Thyroid gland (tissue), 4 donors: ENCODE data around the gene ZNF518B. TPM values are rescaled to one million over a fixed set of nuclear protein-coding genes. Genes with fewer than 3 reads are reported as not detected.

Experiments
- DNase-seq, 2 donors: peaks; one replicate each; pipeline ENCODE4 v3.0.0-alpha.2; 2019
- H3K27ac ChIP-seq, 3 donors: fragments of 200-600 bp; sonication (generic); 1 replicate in 2 of 3; 2 replicates in 1 of 3; pipeline ENCODE4 v1.5.1; 2016 to 2019; ENCODE audit warnings: mild to moderate bottlenecking in 1 of 3, moderate library complexity in 1 of 3
- H3K27me3 ChIP-seq: fragments of 200-600 bp; sonication (generic); one replicate; pipeline ENCODE4 v1.5.1; 2019
- H3K36me3 ChIP-seq, 2 donors: fragments of 200-600 bp; sonication (generic); one replicate each; pipeline ENCODE4 v1.5.1; 2016 to 2019
- H3K4me1 ChIP-seq, 2 donors: fragments of 200-600 bp; sonication (generic); one replicate each; pipeline ENCODE4 v1.5.1; 2017 to 2019
- H3K4me3 ChIP-seq, 3 donors: fragments of 200-600 bp; sonication (generic); replicated peaks in 1 of 3; 1 replicate in 2 of 3; 2 replicates in 1 of 3; pipeline ENCODE4 v1.5.1; 2016; ENCODE audit warnings: mild to moderate bottlenecking in 1 of 3
- H3K9me3 ChIP-seq: fragments of 200-600 bp; sonication (generic); one replicate; pipeline ENCODE4 v1.5.1; 2017
- POLR2A ChIP-seq, 2 donors: fragments of 450-650 bp; IDR thresholded peaks; one replicate each; pipeline ENCODE4 v1.6.1; 2017; ENCODE audit warnings: antibody characterized with exemption in 2 of 2, mild to moderate bottlenecking in 2 of 2, moderate library complexity in 1 of 2
- WGBS, 2 donors: methylation state at CpG; one replicate each; pipeline ENCODE4 v1.1.5; 2017; 5-methylcytosine and 5-hydroxymethylcytosine counted together
- intact Hi-C: fragments of 100-400 bp; cut with DNase I; formaldehyde crosslinking; loops from one replicate; pipeline ENCODE4 v1.15.1; 2023
- total RNA-seq, 4 donors: library from RNA; depleted of rRNA; stranded (reverse); fragments of >200 nt; gene quantifications; one replicate each; pipeline ENCODE4 v1.2.3, GENCODE V29; 2016
- TF ChIP-seq, protein P1 (sequence below), 6 experiments: fragments of 200-600 bp in 3 of 6; fragments of 450-650 bp in 3 of 6; sonication (generic) in 3 of 6; IDR thresholded peaks; one replicate each; pipeline ENCODE4 v1.5.1; 2016 to 2019; ENCODE audit warnings: antibody characterized with exemption in 6 of 6, mild to moderate bottlenecking in 2 of 6, inconsistent platforms in 1 of 6, moderate library complexity in 1 of 6

ZNF518B gene, protein sequence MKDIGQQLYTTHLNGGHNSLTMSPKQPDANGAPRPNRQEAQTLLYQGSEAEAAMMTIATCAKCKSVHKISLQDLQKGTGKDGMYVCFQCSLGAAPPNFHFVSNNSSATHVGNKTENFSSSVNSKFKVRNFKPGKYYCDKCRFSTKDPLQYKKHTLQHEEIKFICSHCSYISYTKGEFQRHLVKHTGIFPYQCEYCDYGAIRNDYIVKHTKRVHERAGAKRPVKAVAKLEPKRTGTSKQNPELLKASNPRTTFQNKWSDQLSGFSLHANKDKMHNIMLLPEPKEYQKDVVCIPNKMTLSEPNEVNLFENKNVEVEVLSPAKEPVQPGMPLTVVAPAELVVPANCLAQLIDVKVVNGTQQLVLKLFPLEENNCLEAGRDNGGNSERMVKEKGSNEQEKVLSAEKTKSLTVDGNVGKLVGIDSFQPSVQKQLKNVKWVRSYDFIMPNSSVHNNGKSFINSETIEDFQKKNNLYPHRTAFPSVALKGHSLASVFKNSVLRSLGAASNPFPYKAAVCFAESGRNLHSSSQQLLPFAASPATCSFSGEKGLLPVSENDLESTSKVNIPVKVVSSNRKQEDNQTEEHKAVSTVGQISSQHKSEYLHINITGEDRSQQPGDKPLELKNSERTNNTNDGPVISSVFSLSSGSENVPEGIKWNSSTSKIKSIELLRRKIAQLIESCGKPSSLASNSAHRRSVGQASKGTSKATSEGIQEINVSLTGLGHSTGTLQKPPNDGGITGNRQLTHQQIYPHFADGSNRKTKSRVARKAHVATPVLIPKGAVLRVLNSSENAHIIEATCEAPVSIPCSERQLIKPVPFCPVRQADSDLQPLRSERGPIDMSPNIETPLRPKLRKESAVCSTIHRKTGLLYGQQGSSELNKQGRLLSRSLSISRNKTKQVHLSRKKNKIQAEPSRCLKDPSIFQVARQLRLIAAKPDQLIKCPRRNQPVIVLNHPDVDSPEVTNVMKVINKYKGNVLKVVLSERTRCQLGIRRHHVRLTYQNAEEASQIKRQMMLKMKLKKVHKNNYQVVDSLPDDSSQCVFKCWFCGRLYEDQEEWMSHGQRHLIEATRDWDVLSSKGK
- 10 to 100 TPM; 23.5 to 86.9 (median 32.5) TPM for total RNA-seq

DNA sequence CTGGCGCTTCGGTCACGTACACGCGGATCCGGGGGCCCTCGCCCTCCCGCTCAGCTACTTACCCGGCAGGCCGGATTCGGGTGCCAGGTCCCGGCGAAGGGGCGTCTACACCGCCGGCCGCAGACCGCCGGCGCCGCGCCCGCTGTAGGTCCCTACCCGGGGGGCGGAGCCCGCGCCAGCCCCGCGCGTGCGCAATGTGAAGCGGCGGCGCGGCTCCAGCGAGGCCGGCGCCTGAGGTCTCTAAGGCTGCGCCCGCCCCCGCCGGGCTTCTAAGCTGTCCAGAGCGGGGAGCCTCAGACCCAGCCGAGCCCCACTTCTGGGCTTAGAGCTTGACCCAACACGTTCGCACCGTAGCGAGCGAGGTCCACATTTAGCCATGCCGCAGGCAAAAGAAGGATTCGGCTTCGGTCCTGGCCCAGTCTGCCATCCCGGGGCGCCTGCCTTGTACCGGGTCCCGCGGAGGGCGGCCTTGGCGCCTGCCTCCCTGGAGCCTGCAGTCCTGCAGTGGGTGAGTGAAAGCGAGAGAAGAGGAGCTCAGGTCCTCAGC, at the start of gene ZNF518B:
Gene ZNF518B (minus strand): TSS at position 172 of the 547 bp plus-strand sequence. CDS start 11,098 bp downstream, outside the sequence.
- H3K4me1 ChIP-seq, result peaks cover 8 to 12% of the 10 kb centered on the region in 2 donors
- peak within 1 kb of the TSS in 1 of 3 donors; percentile 52 for H3K27ac ChIP-seq
- TF ChIP-seq, protein P1, sequence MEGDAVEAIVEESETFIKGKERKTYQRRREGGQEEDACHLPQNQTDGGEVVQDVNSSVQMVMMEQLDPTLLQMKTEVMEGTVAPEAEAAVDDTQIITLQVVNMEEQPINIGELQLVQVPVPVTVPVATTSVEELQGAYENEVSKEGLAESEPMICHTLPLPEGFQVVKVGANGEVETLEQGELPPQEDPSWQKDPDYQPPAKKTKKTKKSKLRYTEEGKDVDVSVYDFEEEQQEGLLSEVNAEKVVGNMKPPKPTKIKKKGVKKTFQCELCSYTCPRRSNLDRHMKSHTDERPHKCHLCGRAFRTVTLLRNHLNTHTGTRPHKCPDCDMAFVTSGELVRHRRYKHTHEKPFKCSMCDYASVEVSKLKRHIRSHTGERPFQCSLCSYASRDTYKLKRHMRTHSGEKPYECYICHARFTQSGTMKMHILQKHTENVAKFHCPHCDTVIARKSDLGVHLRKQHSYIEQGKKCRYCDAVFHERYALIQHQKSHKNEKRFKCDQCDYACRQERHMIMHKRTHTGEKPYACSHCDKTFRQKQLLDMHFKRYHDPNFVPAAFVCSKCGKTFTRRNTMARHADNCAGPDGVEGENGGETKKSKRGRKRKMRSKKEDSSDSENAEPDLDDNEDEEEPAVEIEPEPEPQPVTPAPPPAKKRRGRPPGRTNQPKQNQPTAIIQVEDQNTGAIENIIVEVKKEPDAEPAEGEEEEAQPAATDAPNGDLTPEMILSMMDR (IDR thresholded peaks at IDR 0.05), result no peak
- TF ChIP-seq POLR2A (IDR thresholded peaks at IDR 0.05), result peak in 1 of 2 donors; percentile 63
- H3K36me3 ChIP-seq, result peaks cover 0 to 8% of the 10 kb centered on the region in 2 donors
- no peaks in the 10 kb centered on the region for H3K9me3 ChIP-seq
- H3K27me3 ChIP-seq, result no peaks in the 10 kb centered on the region
- peak; percentile 57 to 62 for DNase-seq
- no CpG with 5 or more reads among the region's 60 CpGs for WGBS, 2 donors
- peak within 1 kb of the TSS in 2 of 3 donors; percentile 17 to 49 for H3K4me3 ChIP-seq
- intact Hi-C loops, result no loop called here

DNA sequence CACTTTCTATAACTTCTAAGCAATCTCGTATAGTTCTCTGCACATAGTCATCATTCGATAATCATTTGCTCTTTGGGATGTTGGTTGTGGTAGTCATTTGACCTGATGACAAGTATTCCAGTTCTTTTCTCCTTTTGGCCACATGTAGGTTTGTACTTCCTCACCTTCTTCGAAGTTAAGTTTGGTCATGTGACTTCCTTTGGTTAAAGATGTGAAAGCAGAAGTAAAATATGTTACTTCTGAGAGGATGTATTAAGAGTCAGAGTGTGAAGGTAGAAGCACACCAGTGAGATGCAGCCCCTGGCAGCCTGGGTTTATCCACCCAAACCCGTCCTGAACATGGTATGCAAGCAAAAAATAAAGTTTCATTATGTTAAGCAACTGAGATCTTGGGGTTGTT, 48.9 kb upstream of the ZNF518B start:
- no peak for TF ChIP-seq POLR2A (IDR thresholded peaks at IDR 0.05)
- TF ChIP-seq, protein P1 (IDR thresholded peaks at IDR 0.05), result no peak
- intact Hi-C loops, result no loop called here
- no peak overlapping the region for H3K27ac ChIP-seq
- whole genome bisulfite sequencing, 2 donors, result 89% methylated on average over 4 of the region's 4 CpGs
- no peaks in the 10 kb centered on the region for H3K4me1 ChIP-seq
- no peaks in the 10 kb centered on the region for H3K9me3 ChIP-seq
- DNase-seq, result no peak
- no peaks in the 10 kb centered on the region for H3K36me3 ChIP-seq
- no peak overlapping the region for H3K4me3 ChIP-seq
- H3K27me3 ChIP-seq, result no peaks in the 10 kb centered on the region

DNA sequence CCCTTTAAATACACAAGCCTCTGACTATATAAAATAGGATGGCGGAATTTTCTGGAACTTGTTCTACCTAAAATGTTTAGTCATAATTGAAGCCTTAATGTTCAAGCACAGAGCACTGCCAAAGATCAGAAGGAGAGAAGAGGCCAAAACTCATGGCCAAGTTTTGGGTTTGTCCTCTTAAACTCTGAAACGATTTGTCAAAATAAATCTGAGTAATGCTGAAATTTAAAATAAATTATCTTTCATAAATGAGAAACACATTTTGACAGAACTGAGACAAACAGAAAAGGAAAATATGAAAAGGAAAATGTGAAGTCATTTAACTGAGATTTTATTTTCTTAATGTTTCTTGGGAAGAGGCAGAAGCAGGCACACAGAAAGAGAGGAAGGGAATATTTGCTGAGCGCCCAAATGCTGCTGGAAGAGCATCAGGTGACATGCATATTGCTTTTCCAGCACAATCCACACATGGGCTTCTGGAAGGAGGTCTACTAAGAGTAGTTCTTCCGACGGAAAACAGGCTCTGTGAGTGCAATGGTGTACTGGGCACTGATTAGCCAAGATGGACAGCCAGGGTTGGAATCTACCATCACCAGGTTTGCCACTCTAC, 47.4 kb upstream of the ZNF518B start:
- H3K4me1 ChIP-seq, result no peaks in the 10 kb centered on the region
- no peaks in the 10 kb centered on the region for H3K36me3 ChIP-seq
- no peaks in the 10 kb centered on the region for H3K27me3 ChIP-seq
- WGBS, 2 donors, result 69 to 74% methylated on average over 5 of the region's 5 CpGs
- H3K4me3 ChIP-seq, result no peak overlapping the region
- H3K27ac ChIP-seq, result no peak overlapping the region
- intact Hi-C loops, result no loop called here
- no peak for TF ChIP-seq POLR2A (IDR thresholded peaks at IDR 0.05)
- TF ChIP-seq, protein P1 (IDR thresholded peaks at IDR 0.05), result no peak
- H3K9me3 ChIP-seq, result no peaks in the 10 kb centered on the region
- DNase-seq, result no peak

DNA sequence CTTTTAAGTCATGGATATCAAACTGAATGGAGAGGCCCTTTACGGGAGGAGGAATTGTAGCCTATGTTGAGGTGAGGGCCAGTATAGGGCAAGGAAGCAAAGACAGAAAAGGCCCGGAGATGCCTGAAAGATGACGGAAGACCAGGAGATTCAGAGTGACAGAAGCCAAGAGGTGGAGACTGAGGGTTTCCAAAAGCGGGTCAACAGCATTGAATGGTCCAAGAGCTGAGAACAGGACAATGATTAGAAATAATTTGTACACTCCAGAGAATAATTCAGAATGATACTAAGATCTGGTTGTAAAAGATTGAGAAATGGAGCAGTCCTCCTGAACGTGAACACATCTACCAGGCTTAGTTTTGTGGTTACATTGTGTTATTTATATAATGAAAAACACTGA, 45.5 kb upstream of the ZNF518B start:
- Histone ChIP-seq H3K4me3 (no peak overlapping the region), H3K4me1 (no peaks in the 10 kb centered on the region), H3K36me3 (no peaks in the 10 kb centered on the region), H3K27me3 (no peaks in the 10 kb centered on the region), H3K27ac (no peak overlapping the region), H3K9me3 (no peaks in the 10 kb centered on the region)
- WGBS, 2 donors, result 90 to 94% methylated on average over 5 of the region's 5 CpGs
- TF ChIP-seq POLR2A (IDR thresholded peaks at IDR 0.05), result no peak
- TF ChIP-seq, protein P1 (IDR thresholded peaks at IDR 0.05), result no peak
- intact Hi-C loops, result no loop called here
- no peak for DNase-seq
